Activated CD4-positive, CD25-positive, alpha-beta regulatory T cell treated with anti-CD3 and anti-CD28 coated beads, Interleukin-2, amount 50 U/mL, for 16 hours (primary cell): ENCODE results near the gene STAT2.
"Not testable (repeated sequence)": the region's sequence is repeated elsewhere in the genome, so short reads cannot be mapped to it uniquely, and the experiment has no call there.

Experiments used
- DNase-seq: peaks from one replicate; pipeline ENCODE4 v3.0.0-alpha.2; 2020; ENCODE audit warnings: low read depth, low spot score

Gene STAT2

GRCh38 chr12:56362130-56363059 lies 2.5 kb upstream of the STAT2 start, which contains the start of gene APOF:
TSS of gene APOF (minus strand) at chr12:56362857. CDS start at chr12:56362745, 112 bp downstream.
- DNase-seq: no peak

DNA sequence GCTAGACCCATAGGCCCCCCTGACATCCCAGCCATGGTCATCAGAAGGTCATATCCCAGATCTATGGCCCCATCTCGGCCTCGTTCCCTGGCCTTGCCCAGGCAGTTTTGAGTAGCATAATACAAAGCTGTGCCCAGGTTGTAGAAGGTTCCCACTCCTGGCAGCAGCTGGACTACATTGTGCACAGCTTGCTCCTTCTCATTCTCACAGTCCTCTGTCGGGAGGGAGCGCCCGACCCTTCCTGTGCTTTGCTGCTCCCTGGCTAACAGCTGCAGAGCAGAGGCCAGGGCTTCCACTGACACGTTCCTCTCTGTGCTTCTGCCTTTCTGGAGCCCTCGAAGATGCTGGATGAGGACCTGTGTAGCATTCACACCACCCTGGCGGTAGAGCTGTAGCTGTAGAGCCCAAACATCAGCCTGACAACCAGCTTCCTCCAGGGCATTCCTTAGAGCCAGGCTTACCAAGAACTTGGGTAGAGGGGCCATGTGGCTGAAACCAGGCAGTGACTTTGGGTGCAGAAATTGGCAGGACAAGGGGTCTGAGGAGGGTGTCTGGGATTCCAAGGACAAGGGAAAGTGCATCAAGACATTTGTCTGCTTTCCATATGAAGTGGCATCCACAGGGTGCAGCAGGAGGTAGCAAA lies 1.7 kb upstream of the STAT2 start:
- no peak for DNase-seq

DNA sequence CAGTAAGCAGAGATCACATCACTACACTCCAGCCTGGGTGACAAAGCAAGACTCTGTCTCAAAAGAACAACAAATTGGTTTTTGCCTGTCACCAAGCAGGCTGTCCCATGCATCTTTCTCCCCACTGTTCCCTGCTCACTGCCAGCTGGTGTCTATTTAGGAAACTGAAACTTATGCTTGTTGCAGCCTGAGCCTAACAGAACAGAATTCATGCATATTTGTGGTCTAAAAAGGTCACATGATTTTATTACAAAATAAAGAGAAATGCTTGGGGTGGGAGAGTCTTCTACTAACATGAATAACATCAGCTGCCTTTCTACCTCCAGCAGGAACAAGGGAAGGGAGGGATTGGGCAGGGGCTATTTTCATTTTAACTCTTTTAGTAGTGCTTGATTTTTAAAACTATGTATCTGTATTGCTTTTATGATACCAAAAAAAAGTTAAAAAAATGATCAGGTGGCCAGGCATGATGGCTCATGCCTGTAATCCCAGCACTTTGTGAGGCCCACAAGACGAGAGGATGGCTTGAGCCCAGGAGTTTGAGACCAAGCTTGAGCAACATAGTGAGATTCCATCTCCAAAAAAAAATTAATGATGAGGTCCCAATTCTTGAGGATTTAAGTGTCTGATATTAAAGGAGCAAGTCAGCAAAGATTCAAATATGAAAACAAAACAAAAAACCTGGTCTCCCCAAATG lies 923 bp downstream of the STAT2 start:
- DNase-seq: no peak

DNA sequence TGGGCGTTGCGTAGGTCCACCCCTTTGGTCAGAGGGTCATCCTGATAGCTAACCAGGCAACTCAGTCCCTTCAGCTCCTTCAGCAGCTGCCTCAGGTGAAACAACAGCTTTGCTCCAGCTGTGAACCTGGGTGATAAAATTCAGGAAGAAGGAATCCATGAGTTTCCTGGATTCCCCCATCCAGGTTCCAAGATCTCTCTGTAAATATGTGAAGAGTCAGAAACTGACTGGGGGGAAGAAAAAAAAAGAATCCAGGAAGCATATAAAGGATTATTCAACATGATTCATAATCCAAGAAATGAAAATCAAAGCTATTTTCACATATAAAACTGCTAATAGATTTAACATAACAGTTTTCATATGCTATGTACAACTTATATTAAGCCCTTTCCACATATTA lies 8.6 kb downstream of the STAT2 start:
- no peak for DNase-seq

DNA sequence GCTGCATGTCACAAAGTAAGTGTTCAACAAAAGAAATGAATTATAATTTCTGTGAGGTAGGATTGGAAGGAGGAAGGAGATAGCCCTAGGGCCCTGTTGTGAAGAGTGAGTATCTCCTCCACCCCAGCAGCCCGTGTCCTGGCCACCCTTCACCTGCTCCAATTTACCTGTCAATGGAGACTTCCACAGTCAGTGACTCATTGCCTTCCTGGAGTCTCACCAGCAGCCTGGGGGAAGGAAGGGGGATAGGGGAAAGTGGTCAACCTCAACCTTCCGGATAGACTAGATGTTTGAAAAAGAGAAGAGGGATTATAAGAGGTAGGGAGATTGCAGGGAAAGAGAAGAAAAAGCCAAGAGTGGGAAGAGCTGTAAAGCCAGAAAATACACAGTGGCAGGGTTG lies 9.2 kb downstream of the STAT2 start:
- no peak for DNase-seq

DNA sequence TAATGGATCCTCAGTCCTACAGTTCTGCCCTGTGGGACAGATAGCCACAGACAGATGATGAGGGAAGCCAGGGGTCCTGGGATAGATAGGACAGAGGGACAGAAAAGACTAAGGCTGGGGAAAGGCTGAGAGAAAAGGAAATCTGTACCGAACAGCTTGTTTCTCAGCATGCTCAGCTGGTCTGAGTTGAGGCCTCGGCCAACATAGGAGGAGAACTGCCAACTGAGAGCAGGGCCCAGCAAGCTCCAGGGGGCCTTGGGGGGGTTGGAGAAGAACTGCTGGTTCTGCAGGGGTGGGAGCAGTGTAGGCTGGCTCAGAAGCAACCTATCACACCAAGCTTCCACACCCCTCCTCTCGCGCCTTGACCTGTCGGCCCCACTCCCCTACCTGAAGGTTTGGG lies 11.1 kb downstream of the STAT2 start:
- no peak for DNase-seq

GRCh38 chr12:56347255-56347654 lies 12.7 kb downstream of the STAT2 start:
- not testable (repeated sequence) for DNase-seq

DNA sequence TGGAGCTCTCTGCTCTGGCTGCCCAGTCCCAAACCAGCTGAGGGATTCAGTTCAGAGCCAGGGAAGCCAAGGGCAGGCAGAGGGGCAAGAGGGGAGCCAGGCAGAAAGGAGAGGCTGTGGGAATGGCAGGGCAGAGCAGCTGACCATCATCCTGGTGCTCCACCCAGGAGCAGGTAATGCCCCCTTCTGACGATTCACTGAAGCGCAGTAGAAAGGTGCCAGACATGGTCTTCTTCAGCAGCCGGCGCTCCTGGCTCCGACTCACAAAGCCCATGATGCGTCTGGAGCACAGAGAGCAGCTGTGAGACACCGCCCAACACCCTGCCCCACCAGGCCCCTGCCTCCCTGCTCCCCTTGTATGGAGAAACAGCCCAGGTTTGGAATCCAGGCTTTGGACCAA lies 13.2 kb downstream of the STAT2 start:
- no peak for DNase-seq

- not testable (repeated sequence) for DNase-seq
Observed at GRCh38 chr12:56342290-56342689, 17.6 kb downstream of the STAT2 start.

GRCh38 chr12:56341616-56342015 lies 18.3 kb downstream of the STAT2 start:
- no peak for DNase-seq

DNA sequence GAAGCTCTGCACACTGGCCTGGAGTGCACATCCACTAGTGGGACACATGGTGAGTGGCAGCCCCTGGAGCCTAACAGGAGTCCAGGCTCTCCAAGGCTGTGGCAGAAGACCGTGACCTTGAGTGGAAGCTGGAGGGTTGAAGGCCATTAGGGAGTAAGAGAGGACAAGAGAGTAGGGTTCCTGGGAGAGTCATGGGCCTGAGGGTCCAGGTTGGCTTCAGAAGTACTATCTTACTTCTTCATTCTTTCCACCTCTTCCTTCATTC lies 20.8 kb downstream of the STAT2 start:
- DNase-seq: no peak

- DNase-seq: peak; percentile 72
Observed at GRCh38 chr12:56338308-56339157, 21.4 kb downstream of the STAT2 start, which contains the start of gene IL23A. TSS of gene IL23A (plus strand) at chr12:56338884. CDS start at chr12:56339045, 161 bp downstream.

DNA sequence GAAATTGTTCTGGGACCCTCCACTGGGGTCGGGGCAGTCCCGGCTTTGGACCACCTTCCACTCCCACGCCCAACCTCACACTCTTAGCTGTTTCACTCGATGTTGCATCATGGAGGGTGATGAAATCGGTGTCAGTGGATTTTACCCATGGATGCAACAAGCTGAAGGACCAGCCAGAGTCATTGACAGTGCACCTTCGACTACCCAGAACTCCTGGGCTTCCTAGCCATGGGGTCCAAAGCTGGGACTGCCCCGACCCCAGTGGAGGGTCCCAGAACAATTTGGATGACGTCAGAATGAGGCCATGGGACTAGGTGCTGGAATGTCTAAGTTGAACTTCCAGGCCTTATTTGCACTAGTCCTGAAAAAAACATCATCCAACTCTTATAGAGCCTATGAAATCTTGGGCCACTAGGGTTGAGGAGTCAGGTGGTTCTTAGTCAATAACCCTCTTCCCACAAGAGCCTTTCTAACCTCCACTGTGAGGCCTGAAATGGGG lies 22.1 kb downstream of the STAT2 start:
- DNase-seq: no peak

GRCh38 chr12:56336361-56337167 lies 23.3 kb downstream of the STAT2 start:
- no peak for DNase-seq

- not testable (repeated sequence) for DNase-seq
Observed at GRCh38 chr12:56335527-56335926, 24.4 kb downstream of the STAT2 start.

DNA sequence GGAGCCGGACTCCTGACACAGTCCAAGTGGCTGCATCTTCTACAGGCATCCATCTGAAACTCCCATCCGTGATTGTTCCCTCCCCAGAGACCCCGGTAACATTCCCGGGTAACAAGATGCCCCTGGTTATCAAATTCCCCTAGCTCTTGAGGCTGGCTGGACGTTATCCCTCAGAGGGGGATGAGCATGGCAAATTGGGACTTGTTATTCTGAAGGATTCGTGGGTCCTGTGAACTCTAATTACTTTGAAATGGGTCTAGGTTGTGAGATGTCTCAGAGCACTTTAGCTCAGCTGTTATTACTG lies 25.5 kb downstream of the STAT2 start:
- DNase-seq: no peak

- peak; percentile 87 for DNase-seq
Observed at GRCh38 chr12:56333679-56334489, 26.0 kb downstream of the STAT2 start, which contains the start of gene PAN2. TSS of gene PAN2 (minus strand) at chr12:56334000. CDS start at chr12:56333094, 906 bp downstream.

GRCh38 chr12:56333197-56333678 lies 26.7 kb downstream of the STAT2 start:
- no peak for DNase-seq

- DNase-seq: no peak
Observed at GRCh38 chr12:56332512-56333196, 27.3 kb downstream of the STAT2 start.
